HG02938 (cell line): ENCODE measurements around the gene ELOA2.
"Not testable (repeated sequence)": the region's sequence is repeated elsewhere in the genome, so short reads cannot be mapped to it uniquely, and the experiment has no call there.

Source experiments
- ATAC-seq: cut with Tn5 transposase; IDR thresholded peaks from one replicate; pipeline ENCODE4 v1.9.1; 2021; ENCODE audit warnings: mild to moderate bottlenecking, moderate library complexity; ENCODE audit not compliant: unreplicated experiment

Gene ELOA2

DNA sequence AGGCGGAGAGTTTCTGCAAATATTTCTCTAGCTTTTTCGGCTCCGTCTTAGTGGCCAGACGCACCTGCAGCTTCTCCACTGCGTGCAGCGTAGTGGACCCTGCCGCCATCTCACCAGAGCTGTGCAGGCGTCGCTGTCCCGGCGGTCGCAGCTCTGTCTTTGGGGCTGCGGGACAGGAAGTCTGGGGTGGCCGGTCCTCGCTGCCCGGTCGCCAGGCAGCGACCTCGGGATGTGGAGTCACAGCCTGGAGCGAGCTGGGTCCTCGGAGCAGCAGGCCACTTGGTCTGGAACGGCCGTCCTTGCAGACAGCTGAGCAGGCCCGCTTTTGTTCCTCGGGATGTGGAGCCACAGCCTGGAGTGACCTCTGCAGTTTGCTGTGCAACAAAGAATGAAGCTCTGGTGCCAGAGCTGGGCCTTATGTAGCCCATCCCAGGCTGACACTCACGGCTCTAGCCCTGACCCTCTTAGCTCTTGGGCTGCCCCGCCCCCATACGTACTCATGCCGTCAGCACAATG lies at the start of gene ELOA2:
ELOA2 (minus strand) TSS at position 466 of the 516 bp plus-strand sequence; CDS start at position 109, 357 bp downstream.
- no peak for ATAC-seq

DNA sequence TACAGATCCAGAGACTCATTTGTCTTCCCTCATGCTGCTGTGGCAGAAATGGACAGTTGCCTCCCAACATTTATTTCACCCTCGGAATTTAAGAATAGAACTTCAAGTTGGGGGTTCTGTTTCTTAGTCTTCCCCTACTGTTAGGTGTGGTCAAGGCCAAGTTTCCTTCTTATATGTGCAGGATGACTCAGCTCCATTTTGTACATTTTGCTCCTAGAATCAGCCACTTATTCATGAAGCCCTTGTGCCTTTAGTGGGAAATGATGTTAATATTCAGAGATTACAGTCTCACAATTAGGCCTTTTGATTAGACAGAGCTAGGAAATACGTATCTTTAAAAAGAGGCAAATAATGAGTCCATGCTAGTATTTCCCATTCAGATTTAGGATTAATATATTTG lies 46.2 kb upstream of the ELOA2 start:
- ATAC-seq: no peak

DNA sequence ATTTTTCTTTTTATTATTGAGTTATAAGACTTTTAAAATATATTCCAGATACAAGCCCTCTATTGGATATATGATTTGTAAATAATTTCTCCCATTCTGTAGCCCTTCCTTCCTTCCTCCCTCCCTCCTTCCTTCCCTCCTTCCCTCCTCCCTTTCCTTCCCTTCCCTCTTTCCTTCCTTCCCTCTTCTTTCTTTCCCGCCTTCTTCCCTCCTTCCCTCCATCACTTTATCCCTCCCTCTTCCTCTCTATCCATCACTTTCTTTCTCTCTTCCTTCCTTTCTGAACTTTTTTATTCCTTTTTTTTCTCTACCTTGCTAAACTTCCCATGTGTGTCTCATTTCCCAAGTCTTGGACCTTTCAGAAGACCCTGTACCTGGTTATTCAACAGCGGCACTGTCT lies 45.5 kb upstream of the ELOA2 start:
- ATAC-seq: no peak

DNA sequence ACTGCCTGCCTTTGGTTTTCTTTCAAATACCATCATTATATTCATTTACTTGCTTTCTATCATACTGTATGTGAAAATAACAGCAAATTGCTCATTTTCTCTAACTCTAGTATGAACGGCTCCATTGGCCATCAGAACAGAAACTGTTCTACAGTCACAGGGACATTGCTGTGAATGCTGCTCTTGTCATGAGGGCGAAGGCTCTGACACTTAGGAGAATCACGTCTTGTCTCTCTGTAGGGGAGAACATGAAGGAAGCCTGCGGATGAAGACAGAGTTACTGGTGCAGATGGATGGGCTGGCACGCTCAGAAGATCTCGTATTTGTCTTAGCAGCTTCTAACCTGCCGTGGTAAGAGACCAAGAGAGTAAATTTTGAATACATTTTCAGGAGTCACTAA lies 41.7 kb upstream of the ELOA2 start:
- no peak for ATAC-seq

- no peak for ATAC-seq
Measured at GRCh38 chr18:47075098-47075883, 39.9 kb upstream of the ELOA2 start.

DNA sequence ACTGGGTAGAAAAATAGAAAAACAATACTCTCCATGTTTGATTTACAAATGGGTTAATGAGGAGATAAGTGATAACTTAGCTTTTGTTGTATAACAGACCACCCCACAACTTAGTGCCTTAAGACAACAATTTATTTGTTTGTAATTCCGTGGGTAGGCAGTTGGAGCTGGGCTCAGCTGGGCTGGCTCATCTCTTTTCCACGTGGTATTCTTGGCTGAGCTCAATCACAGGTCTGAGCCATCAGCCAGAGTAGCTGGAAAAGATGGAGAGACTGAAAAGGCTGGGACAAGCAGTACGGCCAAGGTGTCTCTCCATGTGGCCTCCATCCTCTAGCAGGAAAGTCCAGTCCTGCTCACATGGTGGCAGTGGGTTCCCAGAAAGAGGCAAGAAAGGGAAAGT lies 32.2 kb upstream of the ELOA2 start:
- ATAC-seq: no peak

DNA sequence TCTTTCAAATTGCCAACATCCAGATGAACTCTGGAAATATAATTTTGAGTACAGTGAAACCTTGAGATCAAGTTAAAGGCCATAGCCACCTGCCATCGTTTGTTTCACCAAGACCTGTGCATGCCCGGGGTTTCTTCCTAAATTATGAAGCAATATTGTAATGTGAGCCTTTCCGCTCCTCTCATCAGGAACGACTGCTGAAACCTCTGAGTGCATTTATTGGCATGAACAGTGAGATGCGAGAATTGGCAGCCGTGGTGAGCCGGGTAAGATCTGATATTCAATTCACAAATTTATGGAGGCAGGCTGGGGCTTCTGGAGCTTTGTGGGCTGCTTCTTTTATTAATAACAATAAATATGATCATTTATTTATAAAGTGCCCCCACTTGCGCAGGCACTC lies 27.7 kb upstream of the ELOA2 start:
- ATAC-seq: no peak

GRCh38 chr18:47062471-47062870 lies 27.1 kb upstream of the ELOA2 start:
- no peak for ATAC-seq

- no peak for ATAC-seq
Measured at GRCh38 chr18:47054369-47054768, 18.9 kb upstream of the ELOA2 start.

DNA sequence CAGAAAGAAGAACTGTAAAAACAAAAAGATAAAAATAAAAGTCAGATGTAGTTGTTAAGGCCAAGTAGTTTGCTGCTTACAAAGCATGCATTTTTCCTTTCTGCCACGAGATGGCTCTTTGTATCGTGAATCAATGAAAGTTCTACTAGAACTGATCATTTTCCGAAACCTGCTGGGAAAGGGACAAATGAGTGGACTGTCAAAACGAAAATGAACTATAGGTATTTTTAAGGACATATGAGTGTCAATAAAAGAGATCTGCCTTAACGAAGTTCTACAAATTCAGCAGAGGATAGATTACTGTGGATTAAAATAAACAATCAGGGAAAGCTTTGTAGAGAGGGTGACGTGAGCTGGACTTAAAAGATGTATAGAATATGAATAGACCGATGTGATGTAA lies 15.0 kb upstream of the ELOA2 start:
- no peak for ATAC-seq

- ATAC-seq: no peak
Measured at GRCh38 chr18:47040982-47041381, 5.6 kb upstream of the ELOA2 start.

DNA sequence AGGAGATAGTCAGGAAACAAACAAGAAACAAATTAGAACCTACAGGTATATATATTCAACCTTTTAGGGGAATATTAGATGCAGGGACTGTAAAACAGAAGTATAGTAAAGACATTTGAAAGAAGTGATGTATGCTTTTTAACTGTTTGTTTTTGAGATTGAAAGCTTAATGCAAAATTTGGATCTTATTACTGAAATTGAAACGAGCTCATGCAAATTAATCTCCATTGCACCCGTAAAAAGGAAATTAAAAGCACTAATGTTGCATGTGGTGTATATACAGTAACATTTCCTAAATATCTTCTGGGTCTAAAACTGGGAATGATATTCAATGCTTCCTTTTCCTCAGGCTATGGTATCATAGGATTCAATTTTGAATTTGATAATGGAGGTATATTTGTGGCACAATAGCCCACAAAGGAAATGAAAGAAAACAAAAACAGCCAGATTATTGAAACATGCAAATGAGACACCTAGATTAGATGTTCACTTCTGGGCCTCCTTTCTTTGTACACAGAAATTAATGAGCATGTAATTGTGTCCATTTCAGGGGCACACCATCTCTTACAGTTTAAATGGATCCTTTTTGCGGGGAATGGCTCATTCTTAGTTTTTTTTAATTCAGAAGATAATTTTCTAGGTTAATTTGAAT lies 1.6 kb upstream of the ELOA2 start:
- no peak for ATAC-seq

- no peak for ATAC-seq
Measured at GRCh38 chr18:47036298-47036874, 965 bp upstream of the ELOA2 start.

GRCh38 chr18:47034591-47034990 lies 830 bp downstream of the ELOA2 start:
- not testable (repeated sequence) for ATAC-seq

DNA sequence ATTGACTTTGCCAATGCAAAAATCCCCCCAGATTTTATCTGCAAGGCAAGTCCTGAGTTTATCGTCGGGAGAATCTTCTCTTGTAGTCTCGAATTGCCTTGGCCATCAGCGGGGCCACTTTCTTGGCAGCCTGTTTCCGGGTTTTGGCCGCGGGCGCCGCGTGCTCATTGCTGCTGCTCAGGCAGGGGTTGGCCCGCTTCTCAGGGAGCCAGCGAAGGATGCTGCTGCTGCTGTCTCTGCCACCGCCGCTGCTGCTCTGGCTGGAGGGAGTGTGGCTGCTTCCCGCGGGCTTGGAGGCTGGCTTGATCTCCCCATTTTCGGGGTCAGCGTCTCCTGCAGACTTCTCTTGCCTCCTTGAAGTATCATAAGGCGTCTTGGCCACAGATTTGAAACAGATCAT lies 2.5 kb downstream of the ELOA2 start:
- ATAC-seq: no peak

- ATAC-seq: not testable (repeated sequence)
Measured at GRCh38 chr18:47030887-47031286, 4.5 kb downstream of the ELOA2 start.

- not testable (repeated sequence) for ATAC-seq
Measured at GRCh38 chr18:47029684-47030353, 5.6 kb downstream of the ELOA2 start.

DNA sequence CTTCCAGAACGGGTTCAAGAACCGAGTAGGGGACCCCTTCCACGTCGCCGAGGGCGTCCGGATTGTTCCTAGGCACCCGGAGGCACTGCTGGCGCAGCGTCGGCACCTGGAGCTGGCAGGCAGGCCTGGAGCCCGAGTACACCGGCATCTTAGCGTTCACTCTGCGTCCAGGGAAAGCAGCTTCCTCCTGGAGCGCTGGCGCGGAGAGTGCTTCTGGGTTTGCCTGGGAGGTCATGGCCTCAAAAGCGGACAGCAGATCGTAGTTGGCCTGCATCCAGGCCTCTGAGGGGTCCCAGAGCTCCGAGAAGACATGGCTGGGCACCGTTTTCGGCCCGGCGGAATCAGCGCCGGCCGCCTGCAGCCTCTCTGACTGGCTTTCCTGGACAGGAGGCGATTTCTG lies 6.7 kb downstream of the ELOA2 start:
- ATAC-seq: not testable (repeated sequence)

- not testable (repeated sequence) for ATAC-seq
Measured at GRCh38 chr18:47025557-47026174, 9.8 kb downstream of the ELOA2 start.

DNA sequence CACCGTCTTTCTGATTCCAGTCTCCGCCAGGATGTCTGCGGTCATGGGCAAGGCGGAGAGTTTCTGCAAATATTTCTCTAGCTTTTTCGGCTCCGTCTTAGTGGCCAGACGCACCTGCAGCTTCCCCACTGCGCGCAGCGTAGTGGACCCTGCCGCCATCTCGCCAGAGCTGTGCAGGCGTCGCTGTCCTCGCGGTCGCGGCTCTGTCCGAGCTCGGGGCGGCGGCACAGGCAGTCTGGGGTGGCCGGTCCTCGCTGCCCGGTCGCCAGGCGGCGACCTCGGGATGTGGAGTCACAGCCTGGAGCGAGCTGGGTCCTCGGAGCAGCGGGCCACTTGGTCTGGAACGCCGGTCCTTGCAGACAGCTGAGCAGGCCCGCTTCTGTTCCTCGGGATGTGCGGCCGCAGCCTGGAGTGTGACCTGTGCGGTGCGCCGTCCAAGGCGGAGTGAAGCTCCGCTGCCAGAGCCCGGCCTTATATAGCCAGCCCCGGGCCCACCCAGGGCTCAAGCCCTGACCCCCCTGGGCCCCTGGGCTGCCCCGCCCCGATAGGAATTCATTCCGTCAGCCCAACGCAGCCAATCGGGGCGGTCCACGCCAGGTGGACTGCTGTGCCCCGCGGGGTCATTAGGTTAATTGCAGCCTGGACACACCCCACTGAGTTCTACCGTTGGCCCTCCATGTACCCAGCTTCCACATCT lies 11.5 kb downstream of the ELOA2 start:
- ATAC-seq: not testable (repeated sequence)
